Rectal smooth muscle tissue (tissue), 1 donor: ENCODE measurements around the gene INHBA.

Experiments used
- H3K27ac ChIP-seq: one replicate; pipeline ENCODE4 v1.7.0; 2013; ENCODE audit warnings: low read depth, low read length, inconsistent platforms
- H3K27me3 ChIP-seq: one replicate; pipeline ENCODE4 v1.7.0; 2013; ENCODE audit warnings: low read length; ENCODE audit not compliant: control insufficient read depth, insufficient read depth
- H3K36me3 ChIP-seq: one replicate; pipeline ENCODE4 v1.7.0; 2013; ENCODE audit warnings: low read length; ENCODE audit not compliant: control insufficient read depth, insufficient read depth
- H3K4me1 ChIP-seq: one replicate; pipeline ENCODE4 v1.7.0; 2013; ENCODE audit warnings: low read length; ENCODE audit not compliant: control insufficient read depth, insufficient read depth
- H3K4me3 ChIP-seq: one replicate; pipeline ENCODE4 v1.7.0; 2013; ENCODE audit warnings: low read length
- H3K9ac ChIP-seq: one replicate; pipeline ENCODE4 v1.7.0; 2013; ENCODE audit warnings: low read length

INHBA gene

DNA sequence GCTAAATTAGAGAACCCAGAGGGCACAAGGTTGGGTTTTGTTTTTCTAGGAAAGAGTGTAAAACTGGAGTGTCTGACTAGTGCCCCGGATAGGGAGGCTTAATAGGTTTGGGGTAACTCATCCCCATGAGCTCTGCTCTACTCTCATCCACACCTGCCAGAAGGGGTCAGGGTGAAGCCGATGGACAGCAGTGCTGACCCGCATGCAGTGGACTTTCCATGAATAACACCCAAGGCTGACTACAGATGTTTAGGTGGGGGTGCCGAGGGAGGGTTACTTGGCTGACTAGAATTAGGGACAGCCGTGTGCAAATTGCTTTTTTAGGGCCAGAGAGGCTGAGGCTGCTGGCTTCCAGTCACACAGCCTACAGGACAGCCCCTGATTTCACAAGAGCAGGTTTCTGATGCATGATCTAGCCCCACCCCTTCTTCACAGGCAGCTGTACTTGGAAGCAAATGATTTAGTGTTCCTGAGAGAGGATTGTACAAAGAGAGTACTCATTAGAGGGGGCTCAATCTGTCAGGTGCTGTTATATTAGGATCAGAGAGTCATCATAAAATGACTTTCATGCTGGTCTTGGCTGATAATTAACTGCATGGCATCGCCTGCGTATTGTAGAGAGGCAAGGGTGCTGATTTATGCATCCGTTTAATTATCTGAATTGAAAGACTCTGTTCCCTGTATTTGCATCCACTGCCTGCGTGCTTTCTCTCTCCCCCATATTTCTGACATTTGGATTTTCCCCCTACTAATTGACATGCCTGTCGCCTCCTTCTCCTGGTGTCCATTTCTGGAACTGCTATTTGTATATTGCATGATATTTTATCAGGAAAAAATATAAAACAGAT is 9.5 kb downstream of the INHBA start:
- no peaks in the 10 kb centered on the region for H3K27me3 ChIP-seq
- H3K4me3 ChIP-seq = no peak overlapping the region
- H3K36me3 ChIP-seq = no peaks in the 10 kb centered on the region
- H3K9ac ChIP-seq = no peak overlapping the region
- H3K27ac ChIP-seq = no peak overlapping the region
- H3K4me1 ChIP-seq = peaks cover 5% of the 10 kb centered on the region

DNA sequence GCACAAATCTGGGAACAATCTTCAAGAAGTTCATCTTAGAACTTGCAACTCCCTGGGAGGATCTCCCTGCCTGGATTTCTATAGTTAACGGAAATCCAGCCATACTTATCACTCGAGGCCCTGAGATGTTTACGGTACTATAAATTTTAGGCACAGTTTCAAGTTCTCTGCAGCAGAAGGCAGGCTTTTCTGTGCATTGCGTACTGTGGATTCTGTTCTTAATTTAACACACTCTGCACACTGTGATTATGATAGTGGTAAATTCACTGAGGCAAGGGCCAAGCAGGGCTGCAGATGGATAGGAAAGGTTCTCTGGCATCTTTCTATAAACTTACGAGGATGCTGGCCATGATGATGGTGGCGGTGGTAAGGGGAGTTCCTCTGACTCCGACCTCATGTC is 10.6 kb downstream of the INHBA start:
- H3K9ac ChIP-seq = no peak overlapping the region
- H3K4me1 ChIP-seq = peaks cover 5% of the 10 kb centered on the region
- H3K27ac ChIP-seq = no peak overlapping the region

DNA sequence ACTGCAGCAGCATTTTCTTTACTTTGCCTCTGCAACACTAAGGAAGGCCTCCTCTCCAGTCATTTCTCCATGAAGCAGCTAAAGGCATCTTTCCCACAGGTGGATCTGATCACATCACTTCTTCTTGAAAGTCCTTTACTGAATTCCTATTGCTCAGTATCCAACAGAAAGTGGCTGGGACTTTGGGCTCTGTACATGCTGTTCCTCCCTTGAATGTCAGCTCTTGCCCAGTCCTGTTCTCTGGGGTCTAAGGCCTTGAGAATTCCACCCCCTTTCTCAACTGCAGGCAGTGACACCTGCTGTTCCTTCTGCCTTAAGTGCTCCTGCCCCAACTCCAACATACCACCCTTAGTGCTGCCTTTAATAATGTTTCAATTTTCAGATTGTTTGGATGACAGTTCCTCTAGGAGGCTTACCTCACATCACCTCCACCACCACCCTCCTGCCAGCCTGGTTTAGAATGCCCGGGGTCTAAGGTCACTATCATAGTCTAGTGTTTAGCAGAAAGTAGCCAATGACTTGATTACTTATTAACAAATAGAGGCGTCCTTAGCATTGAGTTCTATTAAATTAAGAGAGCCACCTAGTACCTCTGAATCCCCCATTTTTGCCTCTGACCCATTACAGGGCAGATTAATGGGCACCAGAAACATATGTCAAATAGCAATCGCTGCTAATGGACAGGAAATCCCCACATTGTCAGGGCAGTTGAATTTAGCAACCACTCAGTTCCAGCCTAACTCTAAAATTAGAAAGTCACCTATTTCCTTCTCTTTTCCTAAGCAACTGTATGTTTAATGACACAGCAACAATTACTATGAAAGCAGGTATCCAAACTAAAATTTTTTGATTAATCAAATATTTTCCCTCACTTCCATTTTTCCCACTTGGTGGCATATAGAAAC is 11.4 kb downstream of the INHBA start:
- no peak overlapping the region for H3K4me3 ChIP-seq
- H3K36me3 ChIP-seq = no peaks in the 10 kb centered on the region
- no peaks in the 10 kb centered on the region for H3K27me3 ChIP-seq
- H3K9ac ChIP-seq = no peak overlapping the region
- peaks cover 5% of the 10 kb centered on the region for H3K4me1 ChIP-seq
- H3K27ac ChIP-seq = no peak overlapping the region

More for the DNA sequence above, 10.6 kb downstream of the INHBA start:
- Histone ChIP-seq H3K36me3 (no peaks in the 10 kb centered on the region), H3K27me3 (no peaks in the 10 kb centered on the region), H3K4me3 (no peak overlapping the region)

DNA sequence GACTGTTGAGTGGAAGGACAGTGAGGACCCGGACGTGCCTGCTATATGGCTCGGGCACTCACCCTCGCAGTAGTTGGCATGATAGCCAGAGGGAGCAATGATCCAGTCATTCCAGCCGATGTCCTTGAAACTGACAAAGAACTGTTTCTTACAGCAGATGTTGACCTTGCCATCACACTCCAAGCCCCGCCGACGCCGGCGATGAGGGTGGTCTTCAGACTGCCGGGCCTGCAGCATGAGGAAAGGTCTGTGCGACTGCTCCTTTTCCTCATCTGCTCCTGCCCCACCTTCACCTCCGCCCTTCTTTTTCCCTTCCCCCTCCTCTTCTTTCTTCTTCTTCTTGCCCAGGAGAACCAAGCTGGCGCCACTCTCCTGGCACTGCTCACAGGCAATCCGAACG is 13.1 kb downstream of the INHBA start:
- H3K4me3 ChIP-seq = no peak overlapping the region
- no peaks in the 10 kb centered on the region for H3K27me3 ChIP-seq
- H3K9ac ChIP-seq = no peak overlapping the region
- H3K36me3 ChIP-seq = no peaks in the 10 kb centered on the region
- no peak overlapping the region for H3K27ac ChIP-seq
- no peaks in the 10 kb centered on the region for H3K4me1 ChIP-seq

DNA sequence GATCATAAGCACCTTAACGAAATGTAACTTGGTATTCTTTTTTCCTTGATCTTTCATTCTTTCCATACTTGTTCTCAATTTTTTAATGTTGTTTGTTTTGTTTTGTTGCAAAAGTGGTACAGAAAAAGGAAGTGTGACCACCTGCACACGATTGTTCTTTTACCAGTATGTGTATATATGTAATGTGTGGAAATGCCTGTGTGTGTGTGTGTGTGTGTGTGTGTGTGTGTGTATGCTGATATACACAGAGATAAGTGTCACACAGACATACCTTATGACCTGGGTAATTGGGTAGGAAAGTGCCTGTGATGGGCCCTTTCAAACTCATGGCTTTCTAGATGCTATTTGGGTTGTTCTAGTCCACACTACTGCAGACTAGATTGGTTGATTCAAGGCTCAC is 14.0 kb downstream of the INHBA start:
- Histone ChIP-seq H3K4me3 (no peak overlapping the region), H3K27ac (no peak overlapping the region), H3K9ac (no peak overlapping the region), H3K27me3 (no peaks in the 10 kb centered on the region), H3K36me3 (no peaks in the 10 kb centered on the region), H3K4me1 (no peaks in the 10 kb centered on the region)

DNA sequence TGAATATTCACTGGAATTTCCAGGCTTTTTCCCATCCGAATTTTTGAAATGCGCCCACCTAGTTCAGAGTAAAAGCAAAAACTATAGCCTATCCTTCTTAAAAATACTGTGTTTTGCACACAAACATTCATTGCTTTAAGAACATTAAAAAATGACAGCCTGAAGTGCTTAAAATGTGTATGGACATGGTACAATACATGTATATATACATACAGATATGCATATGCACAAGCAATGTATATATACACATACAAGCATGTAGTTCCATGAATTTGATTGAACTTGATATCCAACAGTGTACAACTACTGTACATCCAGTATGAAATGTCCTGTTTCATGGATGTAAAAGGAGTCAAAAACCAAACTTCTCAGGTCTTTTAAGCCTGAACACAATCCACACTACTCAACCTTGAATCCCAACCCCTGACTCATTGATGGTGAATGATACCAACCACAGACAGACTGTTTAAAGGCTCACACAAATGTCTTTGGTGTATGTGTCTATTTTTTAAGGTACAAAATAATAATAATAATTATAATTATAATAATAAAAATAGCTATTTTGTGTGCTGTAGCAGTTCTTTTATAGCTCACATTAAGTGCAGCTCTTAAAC is 14.8 kb downstream of the INHBA start:
- no peak overlapping the region for H3K4me3 ChIP-seq
- no peaks in the 10 kb centered on the region for H3K4me1 ChIP-seq
- H3K36me3 ChIP-seq = no peaks in the 10 kb centered on the region
- H3K27ac ChIP-seq = no peak overlapping the region
- H3K27me3 ChIP-seq = no peaks in the 10 kb centered on the region
- no peak overlapping the region for H3K9ac ChIP-seq

DNA sequence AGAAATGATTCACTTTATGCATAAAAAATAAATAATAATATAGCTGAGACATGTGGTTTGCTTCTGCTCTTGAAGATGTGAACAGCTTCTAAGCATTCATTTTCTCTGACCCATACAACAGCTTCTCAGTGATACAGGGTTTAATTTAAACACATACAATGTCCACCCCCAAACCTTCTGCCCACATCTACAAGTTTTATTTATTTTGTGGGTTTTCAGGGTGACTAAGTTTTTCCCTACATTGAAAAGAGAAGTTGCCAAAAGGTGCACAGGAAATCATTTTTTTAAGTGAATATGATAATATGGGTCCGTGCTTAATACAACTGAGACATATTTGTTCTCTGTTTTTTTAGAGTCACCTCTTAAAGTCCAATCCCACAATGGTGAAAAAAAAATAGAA is 17.2 kb downstream of the INHBA start:
- no peaks in the 10 kb centered on the region for H3K36me3 ChIP-seq
- H3K4me3 ChIP-seq = no peak overlapping the region
- no peak overlapping the region for H3K27ac ChIP-seq
- no peak overlapping the region for H3K9ac ChIP-seq
- H3K27me3 ChIP-seq = no peaks in the 10 kb centered on the region
- no peaks in the 10 kb centered on the region for H3K4me1 ChIP-seq

DNA sequence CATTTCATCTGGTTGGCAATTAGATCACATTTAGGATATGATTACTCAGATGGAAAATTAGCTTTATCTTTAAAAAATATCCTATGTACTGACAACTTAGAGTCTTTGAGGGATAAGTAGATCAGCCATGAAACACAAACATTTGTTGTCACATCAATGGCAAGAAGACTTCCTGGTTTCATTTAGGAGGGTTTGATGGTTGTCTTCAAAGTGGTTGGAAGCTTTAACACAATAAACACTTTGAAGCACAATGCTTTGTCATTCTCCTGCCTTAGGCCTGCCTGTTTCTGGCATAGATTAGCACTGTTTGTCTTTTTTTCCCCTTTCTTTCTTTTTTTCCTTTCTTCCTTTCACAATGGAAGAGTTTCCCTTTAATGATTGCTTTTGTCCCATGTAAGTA is 20.5 kb downstream of the INHBA start:
- no peaks in the 10 kb centered on the region for H3K4me1 ChIP-seq
- no peaks in the 10 kb centered on the region for H3K27me3 ChIP-seq
- H3K27ac ChIP-seq = no peak overlapping the region
- no peak overlapping the region for H3K9ac ChIP-seq
- H3K4me3 ChIP-seq = no peak overlapping the region
- H3K36me3 ChIP-seq = no peaks in the 10 kb centered on the region

DNA sequence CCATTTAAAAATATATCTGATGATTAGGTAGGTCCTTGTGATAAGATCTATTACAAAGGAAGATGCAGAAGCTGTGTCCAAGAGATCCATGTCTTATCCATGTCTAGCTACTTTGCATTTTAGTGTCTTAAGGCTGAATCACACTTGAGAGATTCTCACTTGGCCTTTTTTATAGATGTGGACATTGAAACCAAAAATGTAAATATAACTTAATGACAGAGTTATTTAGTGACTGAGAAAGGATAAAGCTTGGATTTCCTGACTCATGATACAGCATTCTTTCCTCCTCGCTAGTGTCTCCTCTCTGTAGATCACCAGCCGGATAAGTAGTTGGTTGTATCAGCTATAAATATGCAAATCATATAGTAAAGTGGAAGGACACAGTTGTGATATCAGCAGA is 23.3 kb downstream of the INHBA start:
- no peaks in the 10 kb centered on the region for H3K27me3 ChIP-seq
- H3K36me3 ChIP-seq = no peaks in the 10 kb centered on the region
- H3K4me1 ChIP-seq = no peaks in the 10 kb centered on the region
- H3K27ac ChIP-seq = no peak overlapping the region
- H3K9ac ChIP-seq = no peak overlapping the region
- H3K4me3 ChIP-seq = no peak overlapping the region

DNA sequence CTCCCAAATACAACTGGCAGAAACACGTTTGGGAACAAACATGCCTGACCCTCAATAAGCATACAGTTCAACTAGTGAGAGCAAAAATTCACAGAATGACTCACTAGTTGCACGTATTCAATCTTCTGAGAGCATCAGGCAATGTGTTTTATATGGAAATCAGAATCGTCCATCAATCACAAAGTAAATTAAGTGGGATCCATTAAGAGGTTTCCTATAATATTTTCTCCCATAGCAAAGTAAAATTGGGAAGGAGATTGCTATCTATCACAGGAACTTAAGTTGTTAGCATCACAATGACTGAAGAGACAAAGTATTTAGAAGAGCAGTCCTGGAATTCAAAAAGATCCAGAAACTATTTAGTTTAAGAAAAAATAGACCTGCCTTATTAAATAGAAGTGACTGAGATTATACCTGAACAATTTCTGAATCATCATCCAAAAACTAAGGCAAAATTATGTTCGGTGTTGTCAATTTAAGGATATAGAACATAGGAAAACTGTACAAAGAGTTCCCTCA is 28.3 kb downstream of the INHBA start:
- H3K27ac ChIP-seq = no peak overlapping the region
- H3K4me3 ChIP-seq = no peak overlapping the region
- no peaks in the 10 kb centered on the region for H3K36me3 ChIP-seq
- H3K9ac ChIP-seq = no peak overlapping the region
- H3K4me1 ChIP-seq = no peaks in the 10 kb centered on the region
- H3K27me3 ChIP-seq = no peaks in the 10 kb centered on the region

DNA sequence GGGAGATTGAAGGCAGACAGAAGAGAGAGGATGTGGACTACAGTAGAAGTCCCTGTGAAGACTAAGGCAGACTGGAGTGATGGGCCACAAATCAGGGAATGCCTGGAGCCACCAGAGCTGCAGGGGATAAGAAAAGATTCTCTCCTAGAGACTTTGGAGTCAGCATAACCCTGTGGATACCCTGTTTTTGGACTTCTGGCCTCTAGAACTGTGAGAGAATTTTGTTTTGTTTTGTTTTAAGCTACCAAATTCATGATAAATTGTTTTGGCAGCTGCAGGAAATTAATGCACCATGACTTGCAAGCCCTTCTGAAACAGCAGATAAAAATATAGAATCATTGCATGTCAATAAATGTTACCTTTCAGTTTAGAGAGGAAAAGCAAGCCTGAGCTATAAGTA is 41.3 kb downstream of the INHBA start:
- no peaks in the 10 kb centered on the region for H3K27me3 ChIP-seq
- H3K9ac ChIP-seq = no peak overlapping the region
- no peak overlapping the region for H3K27ac ChIP-seq
- no peaks in the 10 kb centered on the region for H3K36me3 ChIP-seq
- no peaks in the 10 kb centered on the region for H3K4me1 ChIP-seq
- no peak overlapping the region for H3K4me3 ChIP-seq

DNA sequence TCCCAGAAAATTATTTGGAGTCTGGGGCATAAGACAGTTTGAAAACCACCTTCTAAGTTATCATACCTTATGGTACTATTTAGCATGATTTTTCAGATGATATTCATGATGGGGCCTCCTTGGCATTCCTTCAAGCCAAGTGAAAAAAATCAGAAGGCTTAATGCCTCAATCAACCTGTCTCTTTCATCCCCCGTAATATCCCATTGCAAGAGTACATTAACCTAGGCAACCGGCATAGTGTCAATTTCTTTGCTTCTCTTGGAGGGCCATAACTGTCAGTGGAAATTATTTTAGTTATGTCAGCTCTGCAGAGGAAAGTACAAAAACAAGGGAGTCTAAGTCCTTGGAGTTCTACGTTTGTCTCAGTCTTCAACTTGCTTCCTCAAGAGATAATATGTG is 43.4 kb downstream of the INHBA start:
- Histone ChIP-seq H3K27ac (no peak overlapping the region), H3K4me3 (no peak overlapping the region), H3K4me1 (no peaks in the 10 kb centered on the region), H3K9ac (no peak overlapping the region), H3K27me3 (no peaks in the 10 kb centered on the region), H3K36me3 (no peaks in the 10 kb centered on the region)
